HG03097 (cell line): ENCODE data around the gene CPNE2.
"Not testable (repeated sequence)": the region's sequence is repeated elsewhere in the genome, so short reads cannot be mapped to it uniquely, and the experiment has no call there.

Experiments
- ATAC-seq: cut with Tn5 transposase; IDR thresholded peaks from one replicate; pipeline ENCODE4 v1.9.1; 2021; ENCODE audit not compliant: unreplicated experiment, low FRiP score

The CPNE2 gene

DNA sequence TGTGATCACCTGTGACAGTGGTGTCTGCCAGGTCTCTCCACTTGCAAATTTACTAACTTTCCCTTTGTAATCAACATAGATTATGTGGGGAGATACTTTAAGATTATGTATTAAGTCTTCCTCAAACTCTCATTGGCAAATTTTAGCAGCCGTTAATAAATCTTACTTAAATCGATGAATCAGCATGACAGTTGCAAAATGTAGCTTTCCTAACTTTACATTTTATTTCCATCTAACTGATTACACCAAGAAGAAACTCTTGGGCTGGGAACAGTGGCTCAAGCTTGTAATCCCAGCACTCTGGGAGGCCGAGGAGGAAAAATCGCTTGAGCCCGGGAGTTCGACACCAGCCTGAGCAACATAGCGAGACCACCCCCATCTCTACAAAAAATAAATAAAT lies 23.3 kb upstream of the CPNE2 start:
- ATAC-seq = no peak

GRCh38 chr16:57069635-57070370 lies 22.6 kb upstream of the CPNE2 start:
- no peak for ATAC-seq

- no peak for ATAC-seq
Observed at GRCh38 chr16:57070424-57070823, 22.0 kb upstream of the CPNE2 start.

GRCh38 chr16:57071081-57071732 lies 21.2 kb upstream of the CPNE2 start:
- ATAC-seq = not testable (repeated sequence)

- no peak for ATAC-seq
Observed at GRCh38 chr16:57071831-57072582, 20.4 kb upstream of the CPNE2 start.

DNA sequence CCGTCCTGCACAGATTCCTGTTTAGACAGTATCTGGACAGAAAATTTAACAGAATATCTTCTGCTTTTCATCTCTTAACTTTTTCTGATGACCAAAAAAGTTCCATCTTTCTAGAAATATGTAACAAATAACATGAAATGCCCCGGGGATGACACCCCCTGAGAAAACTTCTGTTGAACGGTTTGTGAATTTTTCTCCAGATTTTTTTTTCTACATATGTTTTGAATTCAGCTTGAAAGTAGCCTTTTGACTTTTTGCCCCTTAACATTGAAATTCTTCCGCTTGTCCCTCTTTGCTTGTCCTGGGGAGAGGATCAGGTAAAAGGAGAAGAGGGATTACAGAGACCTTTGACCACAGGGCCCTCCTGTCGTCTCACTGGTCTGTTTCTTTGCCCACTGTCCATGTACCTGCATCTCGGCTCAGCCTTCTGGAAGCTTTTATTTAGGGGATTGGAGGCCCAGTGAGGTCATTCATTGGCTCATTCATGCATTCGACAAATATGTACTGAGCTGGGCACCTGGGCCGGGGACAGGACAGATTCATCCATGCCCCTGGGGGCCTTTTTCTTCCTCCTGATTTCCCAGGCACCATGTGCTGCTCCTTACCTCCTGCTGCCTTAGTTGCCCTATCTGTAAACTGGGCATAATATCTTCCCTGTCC lies 19.6 kb upstream of the CPNE2 start:
- ATAC-seq = no peak

GRCh38 chr16:57077714-57078113 lies 14.7 kb upstream of the CPNE2 start:
- no peak for ATAC-seq

DNA sequence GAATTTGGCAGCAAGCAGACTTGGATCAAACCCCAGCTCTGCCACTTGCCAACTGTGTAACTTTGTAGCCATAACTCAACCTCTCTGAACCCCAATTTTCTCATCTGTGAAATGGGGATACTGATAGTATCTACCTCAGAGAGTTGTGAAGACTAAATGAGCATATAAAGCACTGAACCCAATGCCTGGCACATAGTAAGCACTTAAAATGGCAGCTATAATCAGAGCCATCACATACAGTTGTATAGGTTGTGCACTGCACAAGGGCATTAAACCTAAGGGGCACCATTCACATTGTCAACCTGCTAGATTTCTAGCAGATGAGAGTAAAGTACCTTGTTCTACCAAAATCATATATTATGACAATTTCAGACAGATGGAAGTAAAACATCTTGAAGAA lies 10.6 kb upstream of the CPNE2 start:
- ATAC-seq = no peak

DNA sequence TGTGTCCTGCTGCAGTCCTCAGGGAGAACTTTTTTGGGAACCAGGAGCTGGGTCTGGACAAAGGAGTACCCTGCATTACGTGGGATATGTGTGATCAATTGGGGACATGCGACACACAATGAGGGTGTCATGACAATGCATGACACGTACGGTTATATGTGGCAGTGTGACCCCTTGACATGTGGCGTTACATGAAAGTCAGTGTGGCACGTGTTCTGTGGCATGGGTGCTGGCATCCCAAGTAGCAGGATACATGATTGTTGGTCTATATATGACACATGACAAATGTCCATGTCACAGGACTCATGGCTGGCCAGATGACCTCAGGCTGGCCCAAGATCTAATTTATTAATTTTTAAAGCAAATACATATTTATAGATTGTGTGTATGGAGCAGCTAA lies 9.7 kb upstream of the CPNE2 start:
- no peak for ATAC-seq

DNA sequence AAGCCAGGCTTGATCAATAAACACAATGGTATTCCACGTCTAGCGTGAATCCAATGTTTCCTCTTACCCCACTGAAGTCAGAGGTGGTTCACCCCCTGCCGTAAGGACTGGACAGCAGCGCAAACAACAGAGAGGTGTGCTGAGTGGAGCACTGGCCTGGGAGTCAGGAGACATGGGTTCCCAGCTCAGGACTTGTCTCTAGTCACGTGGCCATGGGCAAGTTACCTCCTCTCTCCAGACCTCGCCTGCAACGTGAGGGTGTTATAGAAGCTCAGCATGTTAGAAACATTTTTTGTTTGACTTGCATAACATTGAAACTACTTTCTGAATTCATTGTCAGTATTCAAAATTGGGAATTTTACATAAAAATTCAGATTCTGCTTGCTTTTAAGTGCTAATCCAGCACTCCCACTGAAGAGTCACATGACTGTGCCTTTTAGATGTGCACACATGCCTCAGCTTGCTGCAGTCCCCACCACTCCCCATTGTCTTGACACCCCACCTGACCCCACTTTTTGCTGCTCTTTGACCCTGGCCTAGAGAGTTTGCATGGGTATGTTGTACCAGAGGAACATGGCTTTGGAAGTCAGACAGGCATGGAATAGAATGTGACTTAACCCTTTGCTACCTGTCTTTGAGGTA lies 8.8 kb upstream of the CPNE2 start:
- no peak for ATAC-seq

- ATAC-seq = no peak
Observed at GRCh38 chr16:57084257-57084770, 8.1 kb upstream of the CPNE2 start.

DNA sequence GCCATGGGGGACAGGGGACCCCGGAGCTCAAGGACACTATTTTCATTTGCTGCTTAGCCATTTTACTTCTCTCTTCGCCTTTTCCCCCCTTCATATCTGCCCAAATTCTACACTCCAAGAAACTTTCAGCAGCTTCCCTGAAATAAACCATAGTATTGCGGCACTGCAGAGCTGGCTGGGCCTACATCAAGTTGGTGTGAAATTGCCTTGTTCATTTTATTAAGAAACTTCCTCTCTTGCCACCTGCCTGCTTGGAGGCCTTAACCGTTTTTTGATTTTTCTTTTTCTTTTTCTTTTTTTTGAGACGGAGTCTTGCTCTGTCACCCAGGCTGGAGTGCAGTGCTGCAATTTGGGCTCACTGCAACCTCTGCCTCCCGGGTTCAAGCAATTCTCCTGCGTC lies 7.4 kb upstream of the CPNE2 start:
- ATAC-seq = no peak

DNA sequence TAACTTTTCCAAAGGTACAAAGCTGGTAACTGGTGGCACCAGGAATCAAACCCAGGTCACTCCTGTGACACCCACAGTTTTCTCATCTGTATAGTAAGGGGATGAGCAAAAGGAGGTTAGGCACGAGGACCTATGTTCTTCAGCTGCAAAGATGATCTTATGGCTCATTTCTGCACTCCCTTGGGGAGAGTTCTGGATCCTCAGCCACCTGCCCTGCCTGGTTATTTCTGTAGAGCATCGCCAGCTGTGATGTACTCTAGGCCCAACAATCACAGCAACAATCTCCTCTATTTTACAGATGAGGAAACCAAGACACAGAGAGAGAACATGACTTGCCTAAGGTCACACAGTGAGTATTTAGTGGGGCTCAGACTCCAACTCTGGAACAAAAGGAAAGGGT lies 5.4 kb upstream of the CPNE2 start:
- no peak for ATAC-seq

DNA sequence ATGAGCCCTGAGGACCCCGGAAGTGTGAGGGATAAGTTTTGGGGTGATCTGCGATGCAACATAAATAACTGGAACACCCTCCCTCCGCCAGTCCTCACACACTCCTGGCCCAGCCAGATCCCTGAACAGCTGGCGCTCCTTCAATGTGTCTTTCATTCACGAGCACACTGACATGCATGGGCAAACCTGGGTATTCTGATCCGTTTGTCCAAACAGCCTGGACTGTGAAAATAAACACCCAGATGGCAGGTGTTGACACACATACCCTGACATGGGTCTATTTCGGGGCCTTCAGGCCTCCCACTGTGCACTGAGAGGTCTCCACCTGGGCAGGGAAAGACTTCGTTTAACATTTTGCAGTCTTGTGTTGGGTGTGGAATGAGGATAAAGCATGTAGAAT lies 3.0 kb upstream of the CPNE2 start:
- ATAC-seq = no peak

DNA sequence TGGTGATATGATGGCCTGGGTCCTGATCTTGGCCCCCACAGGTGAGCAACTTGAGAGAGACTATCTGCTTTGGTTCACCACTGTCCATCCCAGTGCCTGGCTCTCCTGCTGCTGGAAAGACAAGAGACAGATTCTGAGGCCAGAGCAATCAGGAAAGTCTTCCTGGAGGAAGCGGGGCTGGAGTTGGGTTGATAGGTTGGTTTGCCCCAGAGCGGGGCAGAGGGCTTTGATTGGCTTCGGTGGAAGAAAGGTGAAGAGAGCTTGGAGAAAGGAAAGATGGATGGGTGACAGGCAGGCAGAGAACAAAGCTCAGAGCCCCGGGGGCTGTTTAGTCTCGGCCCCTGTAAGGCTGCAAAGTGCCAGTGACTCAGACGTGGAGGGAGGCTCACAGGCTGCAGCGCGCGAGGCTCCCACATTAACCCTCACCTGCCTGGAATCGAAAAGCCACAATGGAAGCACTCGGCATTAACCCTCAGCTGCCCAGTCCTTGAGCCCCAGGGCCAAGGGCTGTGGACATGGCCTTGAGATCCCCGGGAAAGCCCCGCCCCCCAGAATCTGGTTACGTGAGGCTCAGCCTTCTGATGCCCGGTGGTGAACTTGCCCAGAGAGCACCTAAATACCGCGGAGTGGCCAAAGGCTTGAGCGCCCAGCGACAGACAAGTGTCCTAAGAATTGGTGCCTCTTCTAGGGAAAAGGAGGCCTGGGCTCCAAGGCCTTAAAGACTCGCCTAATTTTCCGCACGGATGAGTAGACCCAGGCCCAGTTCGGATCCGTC lies 996 bp upstream of the CPNE2 start:
- ATAC-seq = no peak

DNA sequence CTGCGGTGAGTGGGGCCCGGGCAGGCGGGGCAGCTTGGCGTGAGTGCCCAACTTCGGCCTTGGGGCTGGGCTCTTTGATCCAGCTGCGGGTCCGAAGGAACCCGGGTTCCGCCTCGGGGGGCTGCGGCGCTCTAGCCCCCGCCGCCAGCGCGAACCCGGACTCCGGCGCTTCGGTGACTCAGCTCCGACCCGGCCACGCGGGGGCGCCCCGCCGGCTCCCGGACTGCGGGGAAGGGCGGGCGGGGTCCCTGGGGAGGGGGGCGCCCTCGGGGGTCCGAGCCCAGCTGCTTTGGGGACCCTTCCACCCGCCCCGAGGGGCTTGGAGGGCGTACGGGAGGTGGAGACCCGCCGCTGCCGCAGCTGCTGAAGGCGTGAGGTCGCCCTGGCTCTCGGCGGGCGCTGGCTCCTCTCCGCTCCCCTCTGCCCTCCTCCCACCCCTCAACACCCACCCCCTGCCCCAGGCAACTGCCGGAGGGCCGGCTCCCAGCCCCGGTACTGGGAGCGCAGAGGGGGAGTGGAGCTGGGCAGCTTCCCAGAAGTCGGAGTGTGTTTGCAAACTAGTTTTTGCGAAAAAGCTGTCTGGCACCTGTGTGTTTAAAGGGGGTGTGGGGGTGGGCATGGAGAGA lies 516 bp downstream of the CPNE2 start:
- ATAC-seq = no peak

DNA sequence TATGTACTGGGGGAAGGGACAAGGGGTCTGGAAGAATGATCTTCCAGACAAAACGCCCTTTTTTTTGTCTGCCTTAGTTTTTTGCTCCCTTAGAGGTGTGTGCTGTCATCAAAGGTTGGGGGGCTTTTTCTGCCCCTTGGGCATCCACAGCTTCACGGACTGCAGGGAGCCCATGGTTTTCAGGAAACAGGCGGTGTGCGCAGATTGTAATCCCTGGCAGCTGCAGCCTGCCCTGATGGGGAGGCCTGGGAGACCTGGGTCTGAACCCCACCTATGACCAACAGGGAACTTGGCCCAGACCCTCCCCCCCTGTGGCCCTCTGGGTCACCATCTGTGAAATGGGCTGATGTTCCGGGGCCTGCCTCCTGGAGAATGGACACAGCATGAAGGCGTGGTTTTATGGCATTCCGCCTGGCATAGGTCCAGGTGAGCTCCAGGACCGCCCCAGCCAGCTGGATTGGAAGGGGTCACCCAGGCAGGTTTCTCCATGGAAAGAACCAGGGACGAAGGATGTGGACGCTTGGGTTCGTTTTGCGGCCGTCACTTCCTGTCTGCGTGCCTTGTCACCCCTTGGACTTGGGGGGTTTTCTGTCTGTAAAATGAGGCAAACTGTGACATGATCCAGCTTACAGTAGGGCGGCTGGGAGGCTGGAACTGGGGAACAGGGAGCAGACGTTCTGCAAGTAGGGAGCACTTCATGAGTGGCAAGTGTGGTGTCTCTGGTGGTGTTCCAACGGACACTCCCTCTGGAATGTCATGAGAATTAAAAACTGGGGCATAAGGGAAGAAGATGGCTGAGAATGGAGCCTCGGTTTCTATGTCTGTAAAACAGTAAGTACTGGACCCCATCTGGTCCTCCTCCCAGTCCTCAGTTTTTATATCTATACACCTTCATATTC lies 1.5 kb downstream of the CPNE2 start:
- no peak for ATAC-seq

DNA sequence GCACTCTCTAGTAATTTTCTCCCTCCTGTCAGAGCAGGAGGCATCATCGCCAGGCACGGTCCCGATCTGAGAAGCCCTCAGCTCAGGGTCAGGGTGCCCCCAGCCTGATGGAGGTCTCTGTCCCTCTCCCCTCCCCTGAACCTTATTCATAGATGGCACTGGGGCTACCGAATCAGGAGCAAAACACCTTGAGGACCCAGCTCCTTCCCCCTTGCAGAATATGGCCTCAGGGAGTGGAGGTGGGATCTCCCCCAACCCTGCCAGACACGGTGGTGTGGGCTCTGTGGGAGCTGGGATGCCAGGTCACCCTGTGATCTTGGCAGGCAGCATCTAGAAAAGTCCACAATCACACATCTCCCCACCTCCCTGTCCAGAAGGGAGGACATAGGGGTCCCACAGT lies 2.5 kb downstream of the CPNE2 start:
- ATAC-seq = no peak
